Lower leg skin (tissue), 4 donors: Measurements from ENCODE around the gene HTATSF1. TPM values are rescaled to one million over a fixed set of nuclear protein-coding genes. Genes with fewer than 3 reads are reported as not detected.

Experiments
- DNase-seq, 2 donors: peaks; one replicate each; pipeline ENCODE4 v3.0.0-alpha.2; 2019; ENCODE audit warnings: low spot score in 2 of 2
- H3K4me3 ChIP-seq: fragments of 200-600 bp; sonication (generic); 2 replicates; pipeline ENCODE4 v1.5.1; 2017; ENCODE audit warnings: mild to moderate bottlenecking, low read depth; ENCODE audit not compliant: poor library complexity, severe bottlenecking
- POLR2A ChIP-seq, 2 donors: fragments of 450-650 bp; IDR thresholded peaks; one replicate each; pipeline ENCODE4 v1.6.1; 2016 to 2017; ENCODE audit warnings: antibody characterized with exemption in 2 of 2, mild to moderate bottlenecking in 1 of 2, moderate library complexity in 1 of 2
- WGBS, 2 donors: methylation state at CpG; one replicate each; pipeline ENCODE4 v1.1.5; 2018; 5-methylcytosine and 5-hydroxymethylcytosine counted together
- intact Hi-C: fragments of 100-400 bp; cut with DNase I; formaldehyde crosslinking; loops from one replicate; pipeline ENCODE4 v1.15.0; 2023; ENCODE audit warnings: low total_unique reads
- total RNA-seq, 4 donors: library from RNA; depleted of rRNA; stranded (reverse); fragments of >200 nt; gene quantifications; one replicate each; pipeline ENCODE4 v1.1.0, GENCODE V29; 2016
- TF ChIP-seq, protein P1 (sequence below), 3 donors: fragments of 450-650 bp; IDR thresholded peaks; one replicate each; pipeline ENCODE4 v1.5.1; 2016; ENCODE audit warnings: antibody characterized with exemption in 3 of 3, mild to moderate bottlenecking in 3 of 3, moderate library complexity in 2 of 3

The HTATSF1 gene
- total RNA-seq, 4 donors from 2014 or later: 36.0 to 56.2 (median 46.6) TPM

DNA sequence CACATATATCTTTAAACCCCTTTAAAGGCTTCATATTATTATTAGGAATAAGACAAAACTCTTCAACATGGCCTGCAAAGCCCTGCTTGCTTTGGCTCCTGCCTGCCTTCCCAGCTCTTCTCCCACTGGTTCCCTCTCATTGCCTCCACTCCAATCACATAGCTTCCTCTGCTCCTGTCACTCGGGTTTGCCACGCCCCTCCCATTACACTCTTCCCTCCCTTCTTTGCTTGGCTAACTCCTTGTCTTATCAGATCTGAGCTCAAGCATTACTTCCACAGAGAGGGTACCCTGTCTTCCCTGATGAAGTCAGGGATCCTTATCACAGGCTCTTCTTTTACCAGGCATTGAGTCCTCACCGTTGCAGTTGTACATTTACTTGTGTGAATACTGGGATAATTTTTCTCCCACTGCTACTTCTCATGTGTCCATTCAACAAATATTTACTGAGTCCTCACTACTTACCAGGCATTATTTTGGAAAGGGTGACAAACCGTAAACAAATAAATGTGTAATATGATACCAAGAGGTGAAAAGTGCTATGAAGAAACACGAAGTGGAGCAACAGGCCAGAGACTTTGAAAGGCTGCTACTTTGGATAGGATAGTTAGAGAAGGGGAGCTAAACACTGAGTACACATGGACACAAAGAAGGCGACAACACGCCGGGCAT is 31.4 kb downstream of the HTATSF1 start:
- 71 to 73% methylated on average over 8 of the region's 8 CpGs for WGBS, 2 donors
- H3K4me3 ChIP-seq: no peak overlapping the region
- intact Hi-C loops: no loop called here
- no peak for DNase-seq
- TF ChIP-seq POLR2A (IDR thresholded peaks at IDR 0.05): no peak
- TF ChIP-seq, protein P1, sequence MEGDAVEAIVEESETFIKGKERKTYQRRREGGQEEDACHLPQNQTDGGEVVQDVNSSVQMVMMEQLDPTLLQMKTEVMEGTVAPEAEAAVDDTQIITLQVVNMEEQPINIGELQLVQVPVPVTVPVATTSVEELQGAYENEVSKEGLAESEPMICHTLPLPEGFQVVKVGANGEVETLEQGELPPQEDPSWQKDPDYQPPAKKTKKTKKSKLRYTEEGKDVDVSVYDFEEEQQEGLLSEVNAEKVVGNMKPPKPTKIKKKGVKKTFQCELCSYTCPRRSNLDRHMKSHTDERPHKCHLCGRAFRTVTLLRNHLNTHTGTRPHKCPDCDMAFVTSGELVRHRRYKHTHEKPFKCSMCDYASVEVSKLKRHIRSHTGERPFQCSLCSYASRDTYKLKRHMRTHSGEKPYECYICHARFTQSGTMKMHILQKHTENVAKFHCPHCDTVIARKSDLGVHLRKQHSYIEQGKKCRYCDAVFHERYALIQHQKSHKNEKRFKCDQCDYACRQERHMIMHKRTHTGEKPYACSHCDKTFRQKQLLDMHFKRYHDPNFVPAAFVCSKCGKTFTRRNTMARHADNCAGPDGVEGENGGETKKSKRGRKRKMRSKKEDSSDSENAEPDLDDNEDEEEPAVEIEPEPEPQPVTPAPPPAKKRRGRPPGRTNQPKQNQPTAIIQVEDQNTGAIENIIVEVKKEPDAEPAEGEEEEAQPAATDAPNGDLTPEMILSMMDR (IDR thresholded peaks at IDR 0.05): no peak

DNA sequence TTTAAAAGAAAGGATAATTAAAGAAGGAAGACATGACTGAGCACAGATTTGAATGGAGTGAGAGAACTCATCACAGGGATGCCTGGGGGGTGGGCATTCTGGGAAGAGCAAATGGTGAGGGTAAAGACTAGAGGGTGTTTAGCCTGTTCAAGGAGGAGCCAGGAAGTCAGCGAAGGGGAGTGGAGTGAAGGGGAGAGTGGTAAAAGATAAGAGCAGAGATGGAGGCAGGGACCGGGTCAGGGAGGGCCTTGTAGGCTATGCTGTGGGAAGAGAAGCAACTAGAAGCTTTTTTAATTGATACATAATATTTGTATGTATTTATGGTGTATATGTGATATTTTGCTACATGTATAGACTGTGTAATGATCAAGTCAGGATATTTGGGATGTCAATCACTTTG is 32.4 kb downstream of the HTATSF1 start:
- H3K4me3 ChIP-seq: no peak overlapping the region
- TF ChIP-seq, protein P1 (IDR thresholded peaks at IDR 0.05): no peak
- TF ChIP-seq POLR2A (IDR thresholded peaks at IDR 0.05): no peak
- 60% methylated on average over 2 of the region's 2 CpGs for WGBS, 2 donors
- intact Hi-C loops: no loop called here
- no peak for DNase-seq

DNA sequence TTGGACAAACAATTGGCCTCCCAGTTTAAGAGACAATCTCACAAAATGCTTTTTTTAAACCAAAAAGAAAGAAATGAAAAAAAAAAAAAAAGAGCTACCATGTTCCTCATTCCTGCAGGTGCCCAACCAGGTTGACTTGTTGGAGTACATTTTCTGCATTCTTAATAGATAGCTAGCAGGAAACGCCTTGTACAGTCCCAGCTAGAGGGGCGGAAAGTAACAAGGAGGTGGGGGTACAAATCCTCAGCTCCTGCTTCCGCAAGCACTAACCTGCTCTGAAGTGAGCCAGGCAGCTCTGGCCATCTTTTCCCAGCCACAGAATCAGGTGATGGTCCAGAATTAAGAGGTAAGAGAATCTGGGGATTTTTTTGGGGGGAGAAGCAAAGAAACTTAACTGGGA is 34.6 kb downstream of the HTATSF1 start, which contains the start of gene VGLL1:
TSS of gene VGLL1 (plus strand) at position 265 of the 400 bp plus-strand sequence. CDS start 3,806 bp downstream, outside the sequence.
- TF ChIP-seq, protein P1 (IDR thresholded peaks at IDR 0.05): no peak
- TF ChIP-seq POLR2A (IDR thresholded peaks at IDR 0.05): no peak
- 51 to 58% methylated on average over 3 of the region's 3 CpGs for WGBS, 2 donors
- no peak for DNase-seq
- intact Hi-C loops: no loop called here
- no peak within 1 kb of the TSS for H3K4me3 ChIP-seq

DNA sequence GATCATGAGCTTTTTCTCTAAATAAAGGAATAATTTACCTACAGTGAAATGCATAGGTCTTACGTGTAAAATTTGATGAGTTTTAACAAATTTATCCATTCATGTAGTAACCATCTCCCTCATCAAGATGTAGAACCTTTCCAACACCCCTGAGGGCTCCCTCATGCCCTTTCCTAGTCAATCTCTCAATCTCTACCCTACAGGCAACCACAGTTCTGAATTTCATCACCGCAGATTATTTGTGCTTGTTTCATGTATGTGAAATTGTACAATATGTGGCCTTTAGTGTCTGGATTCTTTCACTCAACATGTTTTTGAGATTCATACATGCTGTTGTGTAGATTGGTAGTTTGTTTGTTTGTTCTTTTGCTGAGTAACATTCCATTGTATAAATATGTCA is 36.7 kb downstream of the HTATSF1 start:
- 65 to 75% methylated on average over 2 of the region's 2 CpGs for WGBS, 2 donors
- DNase-seq: no peak
- TF ChIP-seq, protein P1 (IDR thresholded peaks at IDR 0.05): no peak
- no peak for TF ChIP-seq POLR2A (IDR thresholded peaks at IDR 0.05)
- no peak overlapping the region for H3K4me3 ChIP-seq
- intact Hi-C loops: no loop called here

DNA sequence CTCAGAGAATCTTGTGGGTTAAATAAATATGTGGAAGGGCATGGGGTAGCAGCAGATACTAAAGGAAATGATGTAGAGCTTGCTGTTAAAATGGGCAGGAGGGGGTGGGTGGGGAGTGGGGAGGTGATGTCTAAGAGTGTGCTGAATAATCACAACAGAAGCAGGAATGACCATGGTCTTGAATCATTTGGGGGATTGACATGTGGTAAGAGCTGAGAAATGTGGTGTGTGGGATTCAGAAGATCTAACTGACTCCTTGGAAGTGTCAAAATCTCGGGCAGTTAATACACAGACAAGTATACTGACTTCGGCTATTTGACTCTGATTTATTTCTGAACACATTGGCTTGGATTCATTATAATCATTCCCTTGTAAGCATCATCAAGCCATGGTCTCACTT is 41.4 kb downstream of the HTATSF1 start:
- TF ChIP-seq, protein P1 (IDR thresholded peaks at IDR 0.05): no peak
- TF ChIP-seq POLR2A (IDR thresholded peaks at IDR 0.05): no peak
- no peak overlapping the region for H3K4me3 ChIP-seq
- WGBS, 2 donors: 57 to 87% methylated on average over 2 of the region's 2 CpGs
- DNase-seq: no peak
- intact Hi-C loops: no loop called here

DNA sequence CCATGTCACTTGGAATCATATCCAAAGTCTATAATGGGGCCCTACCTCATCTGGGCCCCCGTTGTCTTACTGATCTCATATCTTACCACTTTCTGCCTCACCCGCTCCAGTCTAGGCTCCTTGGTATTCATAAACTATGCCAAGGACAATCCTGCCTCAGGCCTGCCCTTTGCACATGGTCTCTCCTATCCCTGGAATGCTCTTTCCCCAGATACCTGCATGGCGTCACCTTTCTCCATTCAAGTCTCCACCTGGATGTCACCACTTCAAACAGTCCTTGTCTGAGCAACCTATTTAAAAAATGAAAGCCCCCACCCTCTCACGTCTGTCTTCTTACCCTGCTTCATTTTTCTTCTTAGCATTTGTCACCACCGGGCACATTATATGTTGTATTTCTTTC is 42.8 kb downstream of the HTATSF1 start:
- no peak for DNase-seq
- WGBS, 2 donors: 71 to 81% methylated on average over 5 of the region's 5 CpGs
- intact Hi-C loops: no loop called here
- TF ChIP-seq, protein P1 (IDR thresholded peaks at IDR 0.05): no peak
- TF ChIP-seq POLR2A (IDR thresholded peaks at IDR 0.05): no peak
- no peak overlapping the region for H3K4me3 ChIP-seq
